T47D (cell line): ENCODE measurements around the gene KRTAP10-8.
"Not testable (repeated sequence)": the region's sequence is repeated elsewhere in the genome, so short reads cannot be mapped to it uniquely, and the experiment has no call there.

Source experiments
- DNase-seq, 2 experiments: peaks; one replicate each; pipeline versions ENCODE4 v3.0.0 to v3.0.0-alpha.2; 2011 to 2012; ENCODE audit warnings: low read depth in 1 of 2, low spot score in 1 of 2
- JUND ChIP-seq: IDR thresholded peaks from 2 replicates; pipeline ENCODE4 v1.6.1; 2012; ENCODE audit warnings: low read depth
- in situ Hi-C: cut with HindIII; loops from 2 replicates; pipeline ENCODE4 v1.10.0; 2016; ENCODE audit warnings: low sequenced_read_pairs, low pct_unique_long_range_greater_than_20kb

The KRTAP10-8 gene

GRCh38 chr21:44653656-44654575 is 42.0 kb downstream of the KRTAP10-8 start:
- in situ Hi-C loops = no loop called here
- no peak for TF ChIP-seq JUND
- no peak for DNase-seq

GRCh38 chr21:44654576-44655175 is 42.8 kb downstream of the KRTAP10-8 start, which contains the start of gene KRTAP12-4:
Gene KRTAP12-4, minus strand, starts transcription at chr21:44654659. Its CDS starts 45 bp downstream, at chr21:44654614.
- TF ChIP-seq JUND = no peak
- in situ Hi-C loops = no loop called here

GRCh38 chr21:44656868-44657267 is 45.0 kb downstream of the KRTAP10-8 start:
- no peak for TF ChIP-seq JUND
- DNase-seq = no peak
- in situ Hi-C loops = no loop called here

More at GRCh38 chr21:44654576-44655175, 42.8 kb downstream of the KRTAP10-8 start, which contains the start of gene KRTAP12-4:
- no peak for DNase-seq

GRCh38 chr21:44657635-44658540 is 46.0 kb downstream of the KRTAP10-8 start, which contains the start of gene KRTAP12-3:
Gene KRTAP12-3, plus strand, starts transcription at chr21:44657932. Its CDS starts 48 bp downstream, at chr21:44657980.
- no peak for DNase-seq
- in situ Hi-C loops = no loop called here
- no peak for TF ChIP-seq JUND

- TF ChIP-seq JUND = no peak
- DNase-seq = no peak
- in situ Hi-C loops = no loop called here
These were observed 46.6 kb downstream of the KRTAP10-8 start for GRCh38 chr21:44658541-44658910.

GRCh38 chr21:44658913-44659595 is 47.2 kb downstream of the KRTAP10-8 start:
- no peak for DNase-seq
- TF ChIP-seq JUND = no peak
- in situ Hi-C loops = no loop called here

GRCh38 chr21:44661567-44661966 is 49.7 kb downstream of the KRTAP10-8 start:
- DNase-seq, in situ Hi-C loops: not testable (repeated sequence)
